Activated CD8-positive, alpha-beta memory T cell treated with anti-CD3 and anti-CD28 coated beads for 4 hours (primary cell): ENCODE measurements around the gene TGM4.
"Not testable (repeated sequence)": the region's sequence is repeated elsewhere in the genome, so short reads cannot be mapped to it uniquely, and the experiment has no call there.

ENCODE experiments used
- DNase-seq, 2 donors: peaks; one replicate each; pipeline ENCODE4 v3.0.0-alpha.2; 2020; ENCODE audit warnings: low read depth in 2 of 2

The TGM4 gene

GRCh38 chr3:44874308-44874707 is at the start of gene TGM4:
TGM4 (plus strand) TSS chr3:44874608; CDS start chr3:44874679, 71 bp downstream.
- no peak for DNase-seq

GRCh38 chr3:44825264-44825925 is 49.0 kb upstream of the TGM4 start:
- DNase-seq, result no peak

GRCh38 chr3:44827196-44827595 is 47.2 kb upstream of the TGM4 start:
- DNase-seq, result no peak

- DNase-seq, result no peak
Observed at GRCh38 chr3:44831232-44831631, 43.2 kb upstream of the TGM4 start.

- no peak for DNase-seq
Observed at GRCh38 chr3:44832032-44832431, 42.4 kb upstream of the TGM4 start.

GRCh38 chr3:44832965-44833364 is 41.4 kb upstream of the TGM4 start:
- no peak for DNase-seq

GRCh38 chr3:44833394-44833793 is 41.0 kb upstream of the TGM4 start:
- DNase-seq, result no peak

GRCh38 chr3:44835684-44836083 is 38.7 kb upstream of the TGM4 start:
- DNase-seq, result no peak

GRCh38 chr3:44842376-44842775 is 32.0 kb upstream of the TGM4 start:
- DNase-seq, result no peak

GRCh38 chr3:44845528-44846520 is 28.6 kb upstream of the TGM4 start:
- no peak for DNase-seq

GRCh38 chr3:44848634-44849033 is 25.8 kb upstream of the TGM4 start:
- DNase-seq, result no peak

- DNase-seq, result not testable (repeated sequence)
Observed at GRCh38 chr3:44856663-44857062, 17.7 kb upstream of the TGM4 start.

GRCh38 chr3:44860117-44860516 is 14.3 kb upstream of the TGM4 start:
- no peak for DNase-seq

GRCh38 chr3:44861412-44862225 is 12.8 kb upstream of the TGM4 start, which contains the start of gene TMEM42:
TMEM42 (plus strand) TSS chr3:44861912; CDS start chr3:44861925, 13 bp downstream.
- peak; percentile 72 to 81 for DNase-seq

GRCh38 chr3:44862226-44862637 is 12.2 kb upstream of the TGM4 start:
- DNase-seq, result peak in 1 of 2 donors; percentile 10

- DNase-seq, result no peak
Observed at GRCh38 chr3:44865272-44866035, 9.0 kb upstream of the TGM4 start.

- no peak for DNase-seq
Observed at GRCh38 chr3:44867421-44868111, 6.8 kb upstream of the TGM4 start.

- no peak for DNase-seq
Observed at GRCh38 chr3:44870375-44871061, 3.9 kb upstream of the TGM4 start.

GRCh38 chr3:44875596-44875995 is 1.2 kb downstream of the TGM4 start:
- DNase-seq, result no peak

GRCh38 chr3:44877333-44877732 is 2.9 kb downstream of the TGM4 start:
- no peak for DNase-seq
